GM23338 (cell line): ENCODE results near the gene EBI3.

Experiments
- EZH2 ChIP-seq: fragments of 200-600 bp; sonication (generic); IDR thresholded peaks from one replicate; pipeline ENCODE4 v1.8.0; 2017; ENCODE audit warnings: antibody characterized with exemption, mild to moderate bottlenecking, low read depth; ENCODE audit not compliant: unreplicated experiment
- EZH2phosphoT487 ChIP-seq: fragments of 200-600 bp; sonication (generic); IDR thresholded peaks from one replicate; pipeline ENCODE4 v1.8.1; 2018; ENCODE audit warnings: antibody characterized with exemption; ENCODE audit not compliant: unreplicated experiment
- POLR2AphosphoS5 ChIP-seq: IDR thresholded peaks from 2 replicates; pipeline ENCODE4 v1.6.1; 2016; ENCODE audit warnings: antibody characterized with exemption, low read depth
- TF ChIP-seq, protein P1 (sequence below), 2 experiments: fragments of 200-600 bp in 1 of 2; sonication (generic) in 1 of 2; conservative IDR thresholded peaks; 2 replicates each; pipeline versions ENCODE4 v1.5.1 to v1.6.1; 2016 to 2017; ENCODE audit warnings: antibody characterized with exemption in 2 of 2, low read depth in 2 of 2, mild to moderate bottlenecking in 2 of 2, moderate library complexity in 1 of 2

DNA sequence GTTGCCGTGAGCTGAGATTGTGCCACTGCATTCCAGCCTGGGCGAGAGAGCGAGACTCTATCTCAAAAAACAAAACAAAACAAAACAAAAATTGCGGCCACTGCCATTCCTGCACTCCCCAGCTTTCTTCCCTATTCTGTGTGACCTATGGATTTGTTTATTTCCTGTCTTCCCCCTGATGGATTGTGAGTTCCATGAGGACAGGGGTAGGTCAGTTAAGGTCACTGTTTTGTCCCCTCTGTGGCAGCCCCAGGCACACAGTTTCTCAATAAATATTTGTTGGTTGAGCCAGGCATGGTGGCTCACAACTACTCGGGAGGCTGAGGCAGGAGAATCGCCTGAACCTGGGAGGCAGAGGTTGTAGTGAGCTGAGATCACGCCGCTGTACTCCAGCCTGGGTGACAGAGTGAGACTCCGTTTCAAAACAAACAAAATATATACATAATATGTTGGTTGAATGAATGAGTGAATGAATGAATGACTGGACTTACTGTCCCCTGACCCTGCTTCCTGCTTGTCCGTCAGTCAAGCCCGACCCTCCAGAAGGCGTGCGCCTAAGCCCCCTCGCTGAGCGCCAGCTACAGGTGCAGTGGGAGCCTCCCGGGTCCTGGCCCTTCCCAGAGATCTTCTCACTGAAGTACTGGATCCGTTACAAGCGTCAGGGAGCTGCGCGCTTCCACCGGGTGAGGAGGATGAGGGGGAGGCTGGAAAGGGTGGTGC, 5.0 kb downstream of the EBI3 start:
- TF ChIP-seq, protein P1, sequence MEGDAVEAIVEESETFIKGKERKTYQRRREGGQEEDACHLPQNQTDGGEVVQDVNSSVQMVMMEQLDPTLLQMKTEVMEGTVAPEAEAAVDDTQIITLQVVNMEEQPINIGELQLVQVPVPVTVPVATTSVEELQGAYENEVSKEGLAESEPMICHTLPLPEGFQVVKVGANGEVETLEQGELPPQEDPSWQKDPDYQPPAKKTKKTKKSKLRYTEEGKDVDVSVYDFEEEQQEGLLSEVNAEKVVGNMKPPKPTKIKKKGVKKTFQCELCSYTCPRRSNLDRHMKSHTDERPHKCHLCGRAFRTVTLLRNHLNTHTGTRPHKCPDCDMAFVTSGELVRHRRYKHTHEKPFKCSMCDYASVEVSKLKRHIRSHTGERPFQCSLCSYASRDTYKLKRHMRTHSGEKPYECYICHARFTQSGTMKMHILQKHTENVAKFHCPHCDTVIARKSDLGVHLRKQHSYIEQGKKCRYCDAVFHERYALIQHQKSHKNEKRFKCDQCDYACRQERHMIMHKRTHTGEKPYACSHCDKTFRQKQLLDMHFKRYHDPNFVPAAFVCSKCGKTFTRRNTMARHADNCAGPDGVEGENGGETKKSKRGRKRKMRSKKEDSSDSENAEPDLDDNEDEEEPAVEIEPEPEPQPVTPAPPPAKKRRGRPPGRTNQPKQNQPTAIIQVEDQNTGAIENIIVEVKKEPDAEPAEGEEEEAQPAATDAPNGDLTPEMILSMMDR (conservative IDR thresholded peaks at IDR 0.05; ENCODE audit: low read depth in 2 of 2): no peak
- TF ChIP-seq EZH2 (no peak), POLR2AphosphoS5 (no peak), EZH2phosphoT487 (no peak)
